ENCODE data around the gene MSI2. TPM values are rescaled to one million over a fixed set of nuclear protein-coding genes. Genes with fewer than 3 reads are reported as not detected.
"Not testable (repeated sequence)": the region's sequence is repeated elsewhere in the genome, so short reads cannot be mapped to it uniquely, and the experiment has no call there.

MSI2 gene
- 9.7 TPM for polyA plus RNA-seq (2013, experiment 1 of 2; ENCODE audit: insufficient read length)
- polyA plus RNA-seq (2013, experiment 2 of 2; ENCODE audit: insufficient read length), result 9.5 TPM

GRCh38 chr17:57255776-57256681 lies at the start of gene MSI2:
Gene MSI2 (plus strand): TSS chr17:57256523. CDS start chr17:57256743, 220 bp downstream.
- DNase-seq, result peak; percentile 82

- no peak for DNase-seq
Observed at GRCh38 chr17:57206928-57207327, 49.4 kb upstream of the MSI2 start.

GRCh38 chr17:57207396-57207795 lies 48.9 kb upstream of the MSI2 start:
- DNase-seq, result no peak

GRCh38 chr17:57210224-57210553 lies 46.1 kb upstream of the MSI2 start:
- DNase-seq, result no peak

GRCh38 chr17:57210972-57211411 lies 45.3 kb upstream of the MSI2 start:
- no peak for DNase-seq

GRCh38 chr17:57211543-57211942 lies 44.8 kb upstream of the MSI2 start:
- DNase-seq, result no peak

- no peak for DNase-seq
Observed at GRCh38 chr17:57213180-57213825, 43.0 kb upstream of the MSI2 start.

GRCh38 chr17:57215317-57215716 lies 41.0 kb upstream of the MSI2 start:
- DNase-seq, result no peak

GRCh38 chr17:57221366-57222350 lies 34.7 kb upstream of the MSI2 start:
- no peak for DNase-seq

GRCh38 chr17:57222422-57222821 lies 33.9 kb upstream of the MSI2 start:
- not testable (repeated sequence) for DNase-seq

GRCh38 chr17:57225127-57225526 lies 31.2 kb upstream of the MSI2 start:
- no peak for DNase-seq

- DNase-seq, result no peak
Observed at GRCh38 chr17:57226793-57227192, 29.5 kb upstream of the MSI2 start.

- no peak for DNase-seq
Observed at GRCh38 chr17:57228911-57229310, 27.4 kb upstream of the MSI2 start.

GRCh38 chr17:57234061-57234738 lies 22.1 kb upstream of the MSI2 start:
- no peak for DNase-seq

- no peak for DNase-seq
Observed at GRCh38 chr17:57234739-57235092, 21.6 kb upstream of the MSI2 start.

GRCh38 chr17:57235124-57235523 lies 21.2 kb upstream of the MSI2 start:
- DNase-seq, result no peak

- no peak for DNase-seq
Observed at GRCh38 chr17:57236686-57237299, 19.5 kb upstream of the MSI2 start.

GRCh38 chr17:57240648-57241047 lies 15.7 kb upstream of the MSI2 start:
- no peak for DNase-seq

GRCh38 chr17:57242148-57242547 lies 14.2 kb upstream of the MSI2 start:
- DNase-seq, result no peak

- peak; percentile 63 for DNase-seq
Observed at GRCh38 chr17:57243171-57243622, 13.1 kb upstream of the MSI2 start.

- no peak for DNase-seq
Observed at GRCh38 chr17:57245786-57246185, 10.5 kb upstream of the MSI2 start.

Data from fibroblast of skin of scalp (primary cell).